Stimulated activated CD8-positive, alpha-beta memory T cell treated with anti-CD3 and anti-CD28 coated beads, Interleukin-12 subunit alpha, Interleukin-12 subunit beta, amount 100 ng/mL, for 4 hours (primary cell): Measurements from ENCODE around the gene SHISA7.
A peak's percentile ranks its signal among the peaks of the same experiment; 100 is the strongest.

Experiments
- DNase-seq: peaks from one replicate; pipeline ENCODE4 v3.0.0-alpha.2; 2020; ENCODE audit warnings: low read depth

Gene SHISA7

GRCh38 chr19:55443045-55443823 lies at the start of gene SHISA7:
TSS of gene SHISA7 (minus strand) at chr19:55443300. CDS start at chr19:55442863, 437 bp downstream.
- no peak for DNase-seq

DNA sequence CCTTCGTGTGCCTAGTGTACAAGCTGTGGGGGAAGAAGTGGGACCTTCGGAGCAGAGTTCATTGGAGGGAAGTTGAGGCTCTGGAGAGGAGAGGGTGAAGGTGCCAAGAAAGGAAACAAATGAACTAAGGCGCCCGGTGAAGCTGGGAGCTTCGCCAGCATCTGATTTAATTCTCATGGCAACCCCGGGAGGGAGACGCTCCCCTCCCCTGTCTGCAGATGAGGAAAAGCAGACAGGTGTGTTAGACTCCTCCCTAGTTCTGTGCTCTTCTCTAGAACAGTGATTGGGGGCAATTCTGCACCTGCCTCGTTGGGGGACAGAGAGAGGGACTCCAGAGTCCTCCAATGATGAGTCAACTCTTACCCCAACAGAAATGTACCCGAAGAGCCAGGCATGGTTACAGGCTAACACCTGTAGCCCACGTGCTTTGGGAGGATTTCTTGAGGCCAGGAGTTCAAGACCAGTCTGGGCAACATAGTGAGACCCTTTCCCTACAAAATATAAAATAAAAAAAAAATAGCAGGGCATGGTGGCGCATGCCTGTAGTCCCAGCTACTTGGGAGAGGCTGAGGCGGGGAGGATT lies 49.4 kb upstream of the SHISA7 start:
- no peak for DNase-seq

DNA sequence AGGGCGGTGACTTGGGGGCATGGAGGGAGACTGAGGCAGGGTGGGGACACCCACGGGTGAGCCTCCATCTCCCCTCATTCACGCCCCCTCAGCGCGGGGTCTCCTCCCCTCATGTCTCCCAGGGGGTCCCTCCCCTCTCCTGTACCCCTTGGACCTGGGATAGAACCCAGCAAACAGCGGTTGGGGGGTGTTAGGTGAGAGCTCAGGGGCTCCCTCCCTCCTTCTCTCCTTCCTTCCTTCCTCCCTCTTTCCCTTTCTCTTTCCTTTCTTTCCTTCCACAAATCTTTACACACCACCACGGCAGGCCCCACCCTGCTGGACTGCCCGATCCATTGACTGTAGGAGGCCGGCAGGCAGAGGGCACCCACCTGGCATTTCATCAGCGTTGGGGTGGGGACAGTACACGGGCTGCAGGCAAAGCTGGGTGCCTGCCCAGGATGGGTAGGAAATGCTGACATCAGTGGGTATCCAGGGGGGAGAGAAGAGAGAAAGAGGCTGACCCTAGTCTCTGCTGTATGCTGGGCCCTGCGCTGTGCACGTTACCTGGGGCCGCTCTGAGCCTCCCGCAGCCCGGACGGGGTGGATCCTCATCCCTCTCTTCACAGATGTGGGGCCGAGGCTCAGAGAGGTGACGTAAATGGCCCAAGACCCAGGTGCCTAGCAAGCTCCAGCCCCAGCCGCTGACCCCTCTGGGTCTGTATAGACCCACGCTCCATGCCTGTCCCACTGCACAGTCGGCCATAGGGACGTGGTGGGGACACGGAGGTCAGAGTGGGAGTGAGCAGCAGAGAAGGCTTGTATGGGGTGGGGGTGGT lies 48.7 kb upstream of the SHISA7 start:
- DNase-seq: no peak

DNA sequence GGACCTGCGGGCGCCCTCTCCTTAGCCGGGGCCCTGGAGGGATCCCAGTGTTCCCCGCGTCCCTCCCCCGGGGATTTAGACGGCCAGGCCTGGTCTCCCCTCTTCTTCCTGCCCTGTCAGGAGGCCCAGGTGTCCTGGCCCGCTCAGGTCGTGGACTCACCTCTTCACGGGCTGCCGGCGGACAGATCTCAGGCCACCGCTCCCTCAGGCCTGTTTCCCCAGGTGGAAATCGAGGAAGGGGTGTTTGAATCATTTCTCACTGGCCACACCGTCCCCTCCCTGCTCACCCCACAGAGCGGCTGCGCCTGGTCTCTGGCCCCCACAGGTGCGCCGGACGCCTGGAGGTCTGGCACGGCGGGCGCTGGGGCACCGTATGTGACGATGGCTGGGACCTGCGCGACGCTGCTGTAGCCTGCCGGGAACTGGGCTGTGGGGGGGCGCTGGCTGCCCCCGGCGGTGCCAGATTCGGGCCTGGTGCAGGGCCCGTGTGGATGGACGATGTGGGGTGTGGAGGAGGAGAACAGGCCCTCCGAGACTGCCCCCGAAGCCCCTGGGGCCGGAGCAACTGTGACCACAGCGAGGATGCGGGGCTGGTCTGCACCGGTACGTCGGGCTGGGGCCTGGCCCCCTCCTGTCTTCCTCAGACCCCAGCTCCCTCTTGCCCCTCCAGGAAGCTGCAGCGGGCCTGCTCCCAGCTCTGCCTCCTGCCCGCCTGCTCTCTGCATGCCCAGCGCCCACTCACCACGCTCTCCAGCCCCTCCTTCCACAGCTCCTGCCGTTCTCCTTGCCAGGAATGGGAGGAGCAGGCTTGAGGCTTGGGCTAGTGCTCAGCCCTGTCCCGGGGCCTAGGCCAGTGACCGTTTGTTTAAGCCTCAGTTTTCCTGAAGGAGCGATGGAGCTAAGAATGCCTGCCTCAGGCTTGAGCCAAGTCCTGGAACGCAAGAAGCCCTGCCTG lies 47.7 kb upstream of the SHISA7 start:
- DNase-seq: no peak

- DNase-seq: no peak
Measured at GRCh38 chr19:55489711-55490477, 46.8 kb upstream of the SHISA7 start.

- no peak for DNase-seq
Measured at GRCh38 chr19:55488986-55489710, 46.0 kb upstream of the SHISA7 start.

DNA sequence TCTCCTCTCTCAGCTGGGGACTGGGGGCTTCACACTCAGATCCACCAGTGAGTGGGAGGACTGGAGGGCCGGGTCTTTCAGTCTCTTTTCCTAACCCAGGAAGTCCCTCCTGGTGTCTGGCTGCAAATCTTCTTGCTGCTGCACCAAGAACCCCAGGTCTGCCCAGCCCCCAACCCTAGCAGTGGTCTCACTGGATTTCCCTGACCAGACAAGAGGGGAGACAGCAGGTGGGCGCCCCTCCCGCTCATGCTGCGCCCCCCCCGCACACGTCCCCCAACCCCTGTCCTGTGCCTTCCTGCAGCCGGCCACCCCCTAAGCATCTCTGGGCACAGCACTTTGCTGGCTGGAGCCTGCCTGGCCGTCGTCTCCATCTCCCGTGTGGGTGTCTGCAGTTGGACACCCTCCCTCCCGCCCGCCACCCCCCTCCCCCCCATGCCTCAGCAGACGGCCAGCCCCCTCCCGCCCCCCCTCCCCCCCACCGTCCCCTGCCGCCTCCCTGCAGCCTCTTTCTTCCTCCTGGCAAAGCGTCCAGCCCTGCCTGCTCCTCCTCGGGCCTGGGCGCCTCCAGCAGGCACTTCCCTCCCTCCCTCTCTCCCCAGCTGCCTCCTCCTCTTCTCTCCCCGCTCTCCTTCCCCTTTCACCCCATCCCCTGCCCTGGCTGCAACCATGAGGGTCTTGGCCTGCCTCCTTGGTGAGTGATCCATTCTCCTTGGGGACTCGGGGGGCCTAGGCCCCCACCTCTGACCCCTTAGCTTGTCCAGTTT lies 45.0 kb upstream of the SHISA7 start, which contains the start of gene SSC5D:
Gene SSC5D, plus strand, starts transcription at position 513 of the 764 bp plus-strand sequence. Its CDS starts 154 bp downstream, at position 667.
- DNase-seq: no peak

DNA sequence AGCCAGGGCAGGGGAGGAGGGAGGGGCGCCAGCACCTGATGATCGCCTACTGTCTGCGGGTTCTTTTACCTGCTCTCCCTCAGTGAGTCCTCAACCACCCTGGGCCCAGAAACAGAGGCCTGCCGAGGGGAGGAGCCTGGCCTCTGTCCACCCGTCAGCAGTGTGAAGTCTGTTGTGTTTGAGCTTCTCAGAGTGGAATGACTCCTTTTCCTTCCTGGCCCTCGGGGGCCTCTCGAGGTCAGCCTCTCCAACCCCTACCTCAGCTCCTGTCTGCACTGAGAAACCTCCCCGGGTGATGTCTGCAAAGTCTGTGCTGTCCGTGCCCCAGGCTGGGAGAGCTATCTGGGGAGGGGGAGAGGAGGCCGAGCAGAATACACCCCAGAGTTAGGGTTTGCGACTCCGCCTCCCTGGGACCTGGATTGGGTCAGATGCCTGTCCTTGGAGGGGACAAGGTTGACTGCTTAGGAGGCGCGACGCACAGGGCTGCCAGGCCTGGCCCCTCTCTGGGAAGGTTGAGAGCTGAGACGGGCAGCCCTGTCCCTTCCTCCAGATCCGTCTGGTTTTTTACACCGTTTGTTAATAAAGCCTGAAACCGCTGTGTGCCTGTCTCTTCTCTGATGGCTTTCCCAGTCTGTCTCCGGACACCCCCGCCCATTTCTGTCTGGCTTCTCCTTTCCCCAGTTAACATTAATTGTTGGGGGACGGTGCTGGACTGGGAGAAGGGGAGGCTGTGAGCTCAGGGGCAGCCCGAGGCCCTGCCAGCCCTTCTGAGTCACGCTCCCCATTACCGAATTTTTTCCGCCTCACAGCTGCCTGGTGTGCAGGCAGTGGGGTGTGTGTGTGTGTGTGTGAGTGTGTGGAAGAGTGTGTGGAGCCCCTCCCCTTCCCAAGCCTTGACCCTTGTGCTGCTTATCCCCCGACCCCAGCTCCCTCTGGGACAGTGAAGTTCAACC lies 44.1 kb upstream of the SHISA7 start:
- no peak for DNase-seq

DNA sequence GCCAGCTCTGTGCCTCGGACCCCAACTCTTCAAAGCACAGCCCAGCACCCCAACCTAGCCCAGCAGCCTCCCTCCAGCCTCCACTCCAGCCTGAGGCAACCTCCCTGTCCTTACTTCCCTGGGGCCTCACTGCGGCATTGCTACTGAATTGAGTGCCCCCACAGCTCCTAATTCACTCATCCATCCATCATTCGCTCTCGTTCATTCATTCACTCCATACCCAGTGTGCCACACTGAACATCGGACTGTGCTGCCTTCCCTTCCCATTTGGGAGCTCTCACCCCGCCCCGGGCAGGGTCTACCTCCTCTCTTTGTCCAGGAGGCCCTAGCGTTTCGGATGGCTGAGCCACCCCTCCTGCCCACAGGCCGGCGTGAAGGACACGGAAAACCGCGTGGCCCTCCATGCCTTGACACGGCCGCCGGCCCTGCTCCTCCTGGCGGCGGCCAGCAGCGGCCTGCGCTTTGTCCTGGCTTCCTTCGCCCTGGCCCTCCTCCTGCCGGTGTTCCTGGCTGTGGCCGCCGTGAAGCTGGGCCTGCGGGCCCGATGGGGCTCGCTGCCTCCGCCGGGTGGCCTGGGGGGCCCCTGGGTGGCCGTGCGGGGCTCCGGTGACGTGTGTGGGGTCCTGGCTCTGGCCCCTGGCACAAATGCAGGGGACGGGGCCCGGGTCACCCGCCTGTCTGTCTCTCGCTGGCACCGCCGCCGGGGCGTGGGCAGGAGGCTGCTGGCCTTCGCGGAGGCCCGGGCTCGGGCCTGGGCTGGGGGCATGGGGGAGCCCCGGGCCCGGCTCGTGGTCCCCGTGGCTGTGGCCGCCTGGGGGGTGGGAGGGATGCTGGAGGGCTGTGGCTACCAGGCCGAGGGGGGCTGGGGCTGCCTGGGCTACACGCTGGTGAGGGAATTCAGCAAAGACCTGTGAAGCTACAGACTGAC lies 43.2 kb upstream of the SHISA7 start:
- DNase-seq: no peak

DNA sequence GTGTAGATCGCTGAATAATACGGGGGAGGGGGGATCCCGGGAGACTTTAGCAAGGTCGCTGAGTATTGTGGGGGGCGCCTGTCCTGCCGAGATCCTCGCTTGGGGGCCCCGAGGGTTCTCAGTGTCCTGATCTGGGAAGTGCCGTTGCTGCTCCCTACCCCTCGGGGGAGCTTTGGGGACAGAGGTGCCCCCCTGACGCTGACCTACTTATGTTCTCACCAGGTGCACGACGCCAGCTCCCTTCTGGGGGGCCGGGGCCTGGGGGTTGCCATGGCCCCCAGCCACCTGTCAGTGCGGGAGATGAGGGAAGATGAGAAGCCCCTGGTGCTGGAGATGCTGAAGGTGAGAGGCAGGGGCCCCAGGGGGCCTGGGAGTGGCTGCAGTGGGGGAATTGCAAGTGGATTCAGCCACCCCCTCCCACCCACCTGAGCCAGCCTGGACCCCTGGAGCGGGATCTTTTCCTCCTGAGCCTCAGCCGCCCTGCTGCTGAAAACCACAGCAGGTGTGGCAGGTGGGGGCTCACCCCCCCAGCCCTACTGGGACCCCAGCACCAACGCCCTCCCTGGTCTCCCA lies 42.4 kb upstream of the SHISA7 start:
- no peak for DNase-seq

- peak; percentile 55 for DNase-seq
Measured at GRCh38 chr19:55484593-55485438, 41.7 kb upstream of the SHISA7 start, which contains the start of gene NAT14. TSS of gene NAT14 (plus strand) at chr19:55485188. CDS start at chr19:55485709, 521 bp downstream.

DNA sequence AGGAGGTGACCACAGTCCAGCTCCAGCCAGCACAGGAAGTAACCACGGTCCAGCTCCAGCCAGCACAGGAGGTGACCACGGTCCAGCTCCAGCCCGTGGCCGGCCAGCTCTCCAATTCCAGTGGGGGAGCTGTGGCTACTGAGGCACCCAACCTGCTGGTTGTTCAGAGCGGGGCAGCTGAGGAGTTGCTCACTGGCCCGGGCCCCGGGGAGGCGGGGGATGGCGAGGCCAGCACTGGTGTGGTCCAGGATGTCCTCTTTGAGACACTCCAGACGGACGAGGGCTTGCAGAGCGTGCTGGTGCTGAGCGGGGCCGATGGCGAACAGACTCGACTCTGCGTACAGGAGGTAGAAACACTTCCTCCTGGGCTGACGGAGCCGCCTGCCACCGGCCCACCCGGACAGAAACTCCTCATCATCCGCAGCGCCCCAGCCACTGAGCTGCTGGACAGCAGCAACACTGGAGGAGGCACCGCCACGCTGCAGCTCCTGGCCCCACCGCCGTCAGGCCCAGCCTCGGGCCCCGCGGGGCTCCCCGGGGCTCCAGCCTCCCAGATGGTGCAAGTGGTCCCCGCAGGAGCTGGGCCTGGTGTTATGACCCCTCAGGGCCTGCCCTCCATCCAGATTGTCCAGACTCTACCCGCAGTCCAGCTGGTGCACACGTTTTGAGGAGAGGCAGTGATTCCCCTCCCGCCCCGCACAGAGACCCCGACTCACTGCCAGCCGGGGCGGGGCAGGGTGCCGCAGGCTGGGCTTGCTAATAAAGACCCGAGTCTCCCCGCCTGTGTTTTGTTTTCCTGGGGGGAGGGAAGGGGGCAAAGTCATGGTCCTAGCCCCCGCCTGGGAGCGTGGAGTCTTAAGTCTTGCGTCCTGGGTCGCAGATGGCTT lies 40.8 kb upstream of the SHISA7 start:
- DNase-seq: no peak

- DNase-seq: no peak
Measured at GRCh38 chr19:55482967-55483705, 40.0 kb upstream of the SHISA7 start.
